Inferior parietal cortex (tissue), 1 donor: Measurements from ENCODE around the gene ZNF483.
A peak's percentile ranks its signal among the peaks of the same experiment; 100 is the strongest.
"Not testable (repeated sequence)": the region's sequence is repeated elsewhere in the genome, so short reads cannot be mapped to it uniquely, and the experiment has no call there.

Source experiments
- DNase-seq: peaks from one replicate; pipeline ENCODE4 v3.0.0-alpha.2; 2016; ENCODE audit errors: extremely low spot score

Gene ZNF483

DNA sequence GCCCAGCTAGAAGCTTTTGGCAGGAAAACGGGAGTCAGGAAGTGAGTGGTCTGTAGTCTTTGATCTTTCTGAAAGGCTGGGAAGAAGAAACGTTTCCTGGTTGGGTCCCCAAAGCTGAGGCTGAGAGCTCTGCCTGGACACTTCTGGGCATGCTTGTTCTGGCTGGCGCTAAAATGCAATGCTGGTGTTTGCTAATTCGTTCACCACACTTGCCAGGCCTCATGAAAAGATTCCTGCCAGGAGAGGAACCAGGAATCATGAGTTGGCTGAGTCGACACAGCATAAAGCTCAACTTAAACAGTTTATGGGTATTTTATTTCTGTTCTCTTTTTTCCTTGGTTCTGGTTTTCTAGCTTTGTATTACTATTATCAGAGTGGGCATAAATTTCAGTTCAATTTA is 85.2 kb downstream of the ZNF483 start:
- no peak for DNase-seq

DNA sequence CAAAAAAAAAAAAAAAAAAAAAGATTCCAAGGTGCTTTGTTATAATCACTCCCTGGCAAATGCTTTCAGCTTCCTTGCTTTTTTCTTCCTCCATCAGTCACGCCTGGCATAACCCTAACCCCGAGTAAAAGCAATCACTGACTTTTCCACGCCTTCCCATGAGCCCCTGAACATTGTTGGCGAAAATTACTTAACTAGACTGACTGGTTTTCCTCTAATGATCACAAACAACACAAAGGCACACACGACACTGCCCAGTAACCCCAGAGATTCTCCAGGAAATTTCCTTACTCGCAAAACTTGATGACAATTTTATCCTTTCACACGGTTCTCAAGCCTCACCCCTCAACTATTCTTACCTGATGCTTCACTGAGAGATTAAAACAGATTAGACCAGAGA is 85.9 kb downstream of the ZNF483 start:
- DNase-seq, result no peak

DNA sequence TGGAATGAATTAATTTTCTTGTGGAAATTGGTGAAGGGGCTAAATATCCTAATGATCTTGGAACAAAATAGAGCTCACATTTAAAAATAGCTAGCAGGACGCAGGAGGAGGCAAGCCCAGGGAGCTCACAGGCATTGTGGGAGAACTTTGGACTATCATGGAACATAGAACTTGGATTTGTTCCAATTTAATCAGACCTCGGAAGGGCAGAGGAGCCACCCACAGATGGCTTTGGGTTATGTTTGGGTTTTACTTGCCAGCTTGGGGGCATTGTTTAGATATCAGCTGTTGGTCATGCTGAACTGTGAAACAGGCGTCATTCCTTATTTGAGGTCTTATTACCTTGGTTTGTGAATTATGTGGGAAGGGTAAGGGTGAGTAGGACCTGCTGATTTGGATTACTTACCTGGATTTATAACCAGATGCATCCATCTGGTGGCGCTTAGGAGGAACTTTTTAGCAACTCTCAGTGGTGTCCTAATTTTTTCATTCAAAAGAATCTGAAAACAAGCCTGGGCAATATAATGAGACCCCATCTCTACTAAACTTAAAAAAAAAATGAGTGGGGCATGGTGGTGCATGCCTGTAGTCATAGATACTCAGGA is 88.6 kb downstream of the ZNF483 start:
- DNase-seq, result no peak

DNA sequence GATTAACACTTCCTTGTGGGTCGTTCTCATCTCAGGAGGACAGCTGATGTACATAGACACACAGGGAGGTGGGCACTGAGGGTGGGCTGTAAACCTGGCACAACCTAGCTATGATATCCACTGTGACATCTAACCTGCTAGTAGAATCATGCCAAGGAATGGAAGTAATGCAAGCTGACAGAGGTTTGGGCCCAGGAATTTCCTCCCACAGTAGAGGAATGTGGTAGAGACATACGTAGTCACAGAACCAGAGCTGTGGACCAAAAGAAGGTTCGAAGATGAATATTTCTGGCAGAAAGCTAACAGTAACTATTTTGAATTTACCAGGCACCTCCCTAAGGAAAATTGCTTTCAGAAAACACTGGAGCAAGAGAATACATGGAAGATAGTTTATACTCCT is 90.9 kb downstream of the ZNF483 start:
- DNase-seq, result no peak

- not testable (repeated sequence) for DNase-seq
These were observed 92.4 kb downstream of the ZNF483 start for GRCh38 chr9:111617349-111617748.

- peak; percentile 48 for DNase-seq
These were observed 97.0 kb downstream of the ZNF483 start for GRCh38 chr9:111621895-111622480.

DNA sequence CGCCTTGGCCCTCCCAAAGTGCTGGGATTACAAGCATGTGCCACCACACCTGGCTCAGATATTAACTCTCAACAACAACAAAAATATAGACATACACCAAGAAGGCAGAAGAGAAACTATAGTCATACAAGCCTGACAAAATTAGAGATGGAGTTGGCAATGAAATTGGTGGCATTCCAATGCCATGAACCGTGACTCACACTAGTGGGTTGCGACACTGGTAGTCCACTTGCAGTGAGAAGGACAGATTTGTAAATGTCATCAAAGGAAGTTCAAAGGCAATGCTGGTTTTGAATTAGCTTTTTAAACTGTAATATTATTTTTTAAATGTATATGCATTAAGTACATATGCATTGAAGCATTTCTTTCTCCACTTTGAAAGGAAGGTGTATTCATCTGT is 97.6 kb downstream of the ZNF483 start:
- no peak for DNase-seq
